IMR-90 (cell line): ENCODE results near the gene MATN3. TPM values are rescaled to one million over a fixed set of nuclear protein-coding genes. Genes with fewer than 3 reads are reported as not detected.

ENCODE experiments used
- ATAC-seq: fragments of 200-7000 bp; cut with Tn5 transposase; 2 replicates; pipeline ENCODE4 v1.9.1; 2020; ENCODE audit warnings: low read depth, mild to moderate bottlenecking, moderate library complexity
- BruUV-seq: library from RNA; stranded (reverse); fragments of 400-500 nt; replicated peaks from 2 replicates; lab custom pipeline; 2021; lab: Mats Ljungman, UMichigan
- CTCF ChIA-PET: fragments of 300-600 bp; formaldehyde crosslinking; extraction: SDS; loops from one replicate; lab custom pipeline; 2021; ENCODE audit warnings: antibody characterized with exemption; lab: Yijun Ruan, JAX
- POLR2A ChIA-PET: fragments of 300-600 bp; sonication (Branson Sonifier 250); formaldehyde crosslinking; loops from one replicate; lab custom pipeline; 2022; ENCODE audit warnings: antibody characterized with exemption; ENCODE audit not compliant: unreplicated experiment; lab: Charles Lee
- DNase-seq: peaks from one replicate; pipeline ENCODE4 v3.0.0; 2013
- H2AFZ ChIP-seq: replicated peaks from 2 replicates; pipeline ENCODE3; 2013; ENCODE audit warnings: low read length, mild to moderate bottlenecking; ENCODE audit not compliant: poor library complexity
- H2AK5ac ChIP-seq: 2 replicates; pipeline ENCODE4 v1.6.1; 2013; ENCODE audit warnings: low read depth, low read length, inconsistent platforms
- H2AK9ac ChIP-seq: replicated peaks from 2 replicates; pipeline ENCODE3; 2013; ENCODE audit warnings: mild to moderate bottlenecking, low read depth, low read length, moderate library complexity; ENCODE audit not compliant: poor library complexity
- H2BK120ac ChIP-seq: 2 replicates; pipeline ENCODE4 v1.6.1; 2013; ENCODE audit warnings: low read depth, low read length, inconsistent platforms
- H2BK15ac ChIP-seq: 3 replicates; pipeline ENCODE4 v1.6.1; 2013; ENCODE audit warnings: low read depth, low read length, inconsistent platforms
- H2BK20ac ChIP-seq: 2 replicates; pipeline ENCODE4 v1.6.1; 2013; ENCODE audit warnings: low read depth, mild to moderate bottlenecking, inconsistent platforms, low read length, moderate library complexity
- H2BK5ac ChIP-seq: 2 replicates; pipeline ENCODE4 v1.6.1; 2013; ENCODE audit warnings: mild to moderate bottlenecking, low read depth, low read length, inconsistent platforms; ENCODE audit not compliant: poor library complexity, severe bottlenecking
- H3K14ac ChIP-seq: replicated peaks from 2 replicates; pipeline ENCODE4 v1.6.1; 2013; ENCODE audit warnings: low read depth, low read length, inconsistent platforms
- H3K18ac ChIP-seq: 2 replicates; pipeline ENCODE4 v1.6.1; 2013; ENCODE audit warnings: low read depth, low read length, control low read depth
- H3K23ac ChIP-seq: 2 replicates; pipeline ENCODE4 v1.6.1; 2013; ENCODE audit warnings: low read depth, low read length, inconsistent platforms
- H3K27ac ChIP-seq: 2 replicates; pipeline ENCODE4 v1.5.1; 2013; ENCODE audit warnings: mild to moderate bottlenecking, control low read depth, low read length; ENCODE audit not compliant: insufficient read depth
- H3K27me3 ChIP-seq: 2 replicates; pipeline ENCODE4 v1.6.1; 2013; ENCODE audit warnings: low read length; ENCODE audit not compliant: control insufficient read depth, insufficient read depth
- H3K36me3 ChIP-seq: 2 replicates; pipeline ENCODE4 v1.6.1; 2013; ENCODE audit warnings: low read length, mixed read lengths; ENCODE audit not compliant: control insufficient read depth, insufficient read depth
- H3K4ac ChIP-seq: 2 replicates; pipeline ENCODE4 v1.6.1; 2013; ENCODE audit warnings: low read depth, low read length, inconsistent platforms
- H3K4me1 ChIP-seq: 2 replicates; pipeline ENCODE4 v1.6.1; 2013; ENCODE audit warnings: low read length, mixed read lengths; ENCODE audit not compliant: control insufficient read depth, insufficient read depth
- H3K4me2 ChIP-seq: 2 replicates; pipeline ENCODE4 v1.6.1; 2013; ENCODE audit warnings: low read depth, mild to moderate bottlenecking, control low read depth, low read length, moderate library complexity
- H3K4me3 ChIP-seq: 2 replicates; pipeline ENCODE4 v1.5.1; 2013; ENCODE audit warnings: low read depth, mild to moderate bottlenecking, control low read depth, low read length, moderate library complexity; ENCODE audit not compliant: insufficient read depth
- H3K56ac ChIP-seq: 2 replicates; pipeline ENCODE4 v1.6.1; 2013; ENCODE audit warnings: low read length, inconsistent platforms; ENCODE audit not compliant: insufficient read depth; ENCODE audit errors: extremely low read depth
- H3K79me1 ChIP-seq, 2 experiments: 2 replicates each; pipeline ENCODE4 v1.6.1; 2013; ENCODE audit warnings: low read length in 2 of 2, inconsistent platforms in 1 of 2, low read depth in 1 of 2
- H3K9ac ChIP-seq: 2 replicates; pipeline ENCODE4 v1.6.1; 2013; ENCODE audit warnings: low read depth, low read length, control low read depth
- H3K9me1 ChIP-seq: 2 replicates; pipeline ENCODE4 v1.6.1; 2013; ENCODE audit warnings: low read length, inconsistent platforms; ENCODE audit not compliant: insufficient read depth
- H3K9me3 ChIP-seq: 2 replicates; pipeline ENCODE4 v1.6.1; 2013; ENCODE audit warnings: low read length; ENCODE audit not compliant: control insufficient read depth, insufficient read depth
- H4K20me1 ChIP-seq: 2 replicates; pipeline ENCODE4 v1.6.1; 2013; ENCODE audit warnings: low read length, inconsistent platforms; ENCODE audit not compliant: insufficient read depth
- H4K5ac ChIP-seq: 2 replicates; pipeline ENCODE4 v1.6.1; 2013; ENCODE audit warnings: mild to moderate bottlenecking, low read depth, low read length, control low read depth
- H4K8ac ChIP-seq, 2 experiments: 2 replicates each; pipeline ENCODE4 v1.6.1; 2013; ENCODE audit warnings: low read depth in 2 of 2, low read length in 2 of 2, control low read depth in 1 of 2, inconsistent platforms in 1 of 2
- H4K91ac ChIP-seq: 2 replicates; pipeline ENCODE4 v1.6.1; 2013; ENCODE audit warnings: low read depth, low read length, inconsistent platforms; ENCODE audit not compliant: insufficient read depth
- BHLHE40 ChIP-seq: fragments of 150-350 bp; IDR thresholded peaks from 2 replicates; pipeline ENCODE4 v1.6.1; 2016; ENCODE audit warnings: mild to moderate bottlenecking, low read depth, low read length
- CHD1 ChIP-seq: IDR thresholded peaks from 2 replicates; pipeline ENCODE4 v1.6.1; 2012; ENCODE audit warnings: low read depth, low read length, improper control_type of control experiment
- ELK1 ChIP-seq: fragments of 150-350 bp; IDR thresholded peaks from 2 replicates; pipeline ENCODE4 v1.6.1; 2016; ENCODE audit warnings: low read depth, mild to moderate bottlenecking, low read length, moderate library complexity, borderline replicate concordance
- FOS ChIP-seq: fragments of 150-350 bp; IDR thresholded peaks from 2 replicates; pipeline ENCODE4 v1.6.1; 2016; ENCODE audit warnings: low read depth, low read length
- MAFK ChIP-seq: IDR thresholded peaks from 2 replicates; pipeline ENCODE4 v1.6.1; 2012; ENCODE audit warnings: low read depth, low read length, improper control_type of control experiment
- MAZ ChIP-seq: IDR thresholded peaks from 2 replicates; pipeline ENCODE4 v1.6.1; 2012; ENCODE audit warnings: low read depth, mild to moderate bottlenecking, low read length, improper control_type of control experiment, moderate library complexity, borderline replicate concordance
- MXI1 ChIP-seq: IDR thresholded peaks from 2 replicates; pipeline ENCODE4 v1.6.1; 2012; ENCODE audit warnings: low read depth, mild to moderate bottlenecking, low read length, moderate library complexity, borderline replicate concordance
- NFE2L2 ChIP-seq: fragments of 150-350 bp; IDR thresholded peaks from 2 replicates; pipeline ENCODE4 v1.6.1; 2016; ENCODE audit warnings: low read depth, mild to moderate bottlenecking, low read length
- POLR2A ChIP-seq: IDR thresholded peaks from 2 replicates; pipeline ENCODE4 v1.6.1; 2012; ENCODE audit warnings: mild to moderate bottlenecking, low read depth, low read length
- RCOR1 ChIP-seq: IDR thresholded peaks from 2 replicates; pipeline ENCODE4 v1.6.1; 2012; ENCODE audit warnings: mild to moderate bottlenecking, low read length, improper control_type of control experiment; ENCODE audit not compliant: insufficient replicate concordance
- SMC3 ChIP-seq: fragments of 150-350 bp; IDR thresholded peaks from 2 replicates; pipeline ENCODE4 v1.6.1; 2016; ENCODE audit warnings: low read depth, mild to moderate bottlenecking, antibody characterized with exemption, low read length, moderate library complexity
- dilution Hi-C: fragments of 300-500 bp; cut with HindIII; formaldehyde crosslinking; loops from one replicate; pipeline ENCODE4 v1.14.3; 2018; ENCODE audit warnings: low sequenced_read_pairs; ENCODE audit not compliant: unreplicated experiment
- in situ Hi-C: fragments of 300-500 bp; cut with MboI; formaldehyde crosslinking; loops from 3 replicates; pipeline ENCODE4 v1.14.3; 2019; ENCODE audit warnings: low sequenced_read_pairs, inconsistent platforms, mixed read lengths
- intact Hi-C: fragments of 100-400 bp; cut with micrococcal nuclease; formaldehyde crosslinking; loops from 2 replicates; pipeline ENCODE4 v1.10.0; 2022
- polyA plus RNA-seq, 3 experiments: library from polyadenylated mRNA; depleted of rRNA; stranded (reverse); fragments of >200 nt; gene quantifications; 2 replicates each; pipeline ENCODE4 v1.2.3, GENCODE V29; 2012; ENCODE audit warnings: low replicate concordance in 1 of 3
- total RNA-seq: library from RNA; depleted of rRNA; stranded (reverse); fragments of >200 nt; gene quantifications from 2 replicates; pipeline ENCODE4 v1.2.3, GENCODE V29; 2012
- TF ChIP-seq, protein P1 (sequence below): fragments of 150-350 bp; IDR thresholded peaks from 2 replicates; pipeline ENCODE4 v1.6.1; 2017; ENCODE audit warnings: mild to moderate bottlenecking, antibody characterized with exemption, low read length, low read depth
- TF ChIP-seq, protein P2 (sequence below): conservative IDR thresholded peaks from 2 replicates; pipeline ENCODE4 v1.5.1; 2012; ENCODE audit warnings: mild to moderate bottlenecking, low read depth, low read length, improper control_type of control experiment

The MATN3 gene
- total and polyA plus RNA-seq, 2 of the 4 experiments (the other 2 are of a cell fraction), result 0.90 to 3.0 TPM

- Histone ChIP-seq H4K8ac (no peak overlapping the region), H3K18ac (no peak overlapping the region), H3K4me3 (no peak overlapping the region), H3K56ac (no peak overlapping the region), H2BK120ac (no peak overlapping the region), H2AK9ac (no peak overlapping the region), H3K4me2 (no peak overlapping the region), H2BK20ac (no peak overlapping the region), H3K36me3 (no peaks in the 10 kb centered on the region; the same call in 1 of the 2 replicates), H3K9me3 (peaks cover 6% of the 10 kb centered on the region), H3K79me1 (no peaks in the 10 kb centered on the region), H3K27me3 (peaks cover 8% of the 10 kb centered on the region), H3K9me1 (peaks cover 3% of the 10 kb centered on the region; the same call in 1 of the 2 replicates), H2BK5ac (no peak overlapping the region), H3K27ac (no peak overlapping the region), H3K9ac (no peak overlapping the region), H3K4ac (no peak overlapping the region), H3K23ac (no peak overlapping the region), H4K91ac (no peak overlapping the region), H3K4me1 (peaks cover 3% of the 10 kb centered on the region), H2AK5ac (no peak overlapping the region), H2AFZ (no peak overlapping the region), H3K14ac (no peak overlapping the region), H2BK15ac (no peak overlapping the region), H4K5ac (no peak overlapping the region), H4K20me1 (no peaks in the 10 kb centered on the region)
- intact Hi-C loops (no loop called here), in situ Hi-C loops (no loop called here), dilution Hi-C loops (no loop called here)
- DNase-seq (no peak), ATAC-seq (no peak)
- no TSS peak for BruUV-seq
- CTCF ChIA-PET, result interaction anchor here (0.9 to 2.2 kb wide), 6 partner anchors 11 to 92 kb away, joined by 4 to 26 read pairs (median 6); no protein-coding TSS in a partner anchor
- POLR2A ChIA-PET, result no interaction called here
- TF ChIP-seq MAFK (no peak), MAZ (no peak), ELK1 (no peak), BHLHE40 (no peak), RCOR1 (no peak), MXI1 (no peak), POLR2A (no peak), CHD1 (no peak), SMC3 (no peak), NFE2L2 (no peak), FOS (no peak)
- TF ChIP-seq, protein P1, sequence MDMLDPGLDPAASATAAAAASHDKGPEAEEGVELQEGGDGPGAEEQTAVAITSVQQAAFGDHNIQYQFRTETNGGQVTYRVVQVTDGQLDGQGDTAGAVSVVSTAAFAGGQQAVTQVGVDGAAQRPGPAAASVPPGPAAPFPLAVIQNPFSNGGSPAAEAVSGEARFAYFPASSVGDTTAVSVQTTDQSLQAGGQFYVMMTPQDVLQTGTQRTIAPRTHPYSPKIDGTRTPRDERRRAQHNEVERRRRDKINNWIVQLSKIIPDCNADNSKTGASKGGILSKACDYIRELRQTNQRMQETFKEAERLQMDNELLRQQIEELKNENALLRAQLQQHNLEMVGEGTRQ, result no peak
- TF ChIP-seq, protein P2, sequence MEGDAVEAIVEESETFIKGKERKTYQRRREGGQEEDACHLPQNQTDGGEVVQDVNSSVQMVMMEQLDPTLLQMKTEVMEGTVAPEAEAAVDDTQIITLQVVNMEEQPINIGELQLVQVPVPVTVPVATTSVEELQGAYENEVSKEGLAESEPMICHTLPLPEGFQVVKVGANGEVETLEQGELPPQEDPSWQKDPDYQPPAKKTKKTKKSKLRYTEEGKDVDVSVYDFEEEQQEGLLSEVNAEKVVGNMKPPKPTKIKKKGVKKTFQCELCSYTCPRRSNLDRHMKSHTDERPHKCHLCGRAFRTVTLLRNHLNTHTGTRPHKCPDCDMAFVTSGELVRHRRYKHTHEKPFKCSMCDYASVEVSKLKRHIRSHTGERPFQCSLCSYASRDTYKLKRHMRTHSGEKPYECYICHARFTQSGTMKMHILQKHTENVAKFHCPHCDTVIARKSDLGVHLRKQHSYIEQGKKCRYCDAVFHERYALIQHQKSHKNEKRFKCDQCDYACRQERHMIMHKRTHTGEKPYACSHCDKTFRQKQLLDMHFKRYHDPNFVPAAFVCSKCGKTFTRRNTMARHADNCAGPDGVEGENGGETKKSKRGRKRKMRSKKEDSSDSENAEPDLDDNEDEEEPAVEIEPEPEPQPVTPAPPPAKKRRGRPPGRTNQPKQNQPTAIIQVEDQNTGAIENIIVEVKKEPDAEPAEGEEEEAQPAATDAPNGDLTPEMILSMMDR, result no peak
These were observed 3.9 kb upstream of the MATN3 start for GRCh38 chr2:20016346-20016745.
